ENCODE results near the gene FAM184A. TPM values are rescaled to one million over a fixed set of nuclear protein-coding genes. Genes with fewer than 3 reads are reported as not detected.

FAM184A gene
- total and polyA plus RNA-seq, 2 experiments from 2014 or later = 13.7 to 18.6 TPM

DNA sequence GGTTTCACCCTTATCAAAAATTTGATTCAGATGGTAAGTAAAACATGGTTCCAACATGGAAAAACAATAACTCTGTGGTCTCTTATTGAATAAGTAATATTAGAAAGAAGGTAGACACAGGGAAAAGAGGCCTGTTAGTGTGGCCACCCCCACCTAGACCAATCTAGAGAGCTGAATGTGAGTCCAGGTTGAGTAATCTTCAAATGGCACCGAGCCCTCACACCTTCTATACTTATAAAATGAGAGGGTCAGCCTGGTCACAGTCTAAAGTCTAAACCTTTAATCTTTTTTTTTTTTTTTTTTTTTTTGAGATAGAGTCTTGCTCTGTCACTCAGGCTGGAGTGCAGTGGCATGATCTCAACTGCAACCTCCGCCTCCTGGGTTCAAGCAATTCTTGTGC, 6.9 kb downstream of the FAM184A start:
- no peaks in the 10 kb centered on the region for H3K9me2 ChIP-seq (ENCODE audit: insufficient read depth)
- no peak for ATAC-seq
- no peaks in the 10 kb centered on the region for H3K27me3 Mint-ChIP-seq (ENCODE audit: insufficient read depth, low read depth, poor library complexity)

More for the DNA sequence above, 6.9 kb downstream of the FAM184A start:
- H2AFZ ChIP-seq = no peak overlapping the region
- H3F3A ChIP-seq (replicated peaks; ENCODE audit: low read depth) = no peaks in the 10 kb centered on the region
- H3K9me3 Mint-ChIP-seq = no peaks in the 10 kb centered on the region
- H3K4me3 ChIP-seq = no peak overlapping the region
- peaks cover under 1% of the 10 kb centered on the region; the same call in 1 of the 2 replicates for H3K27me3 ChIP-seq (ENCODE audit: insufficient read depth)
- no peaks in the 10 kb centered on the region for H3K36me3 ChIP-seq (ENCODE audit: insufficient read depth)
- no peak overlapping the region for H3K27ac ChIP-seq (ENCODE audit: low read depth)
- no peak for TF ChIP-seq ZNF331 (CRISPR knock-in tag; IDR thresholded peaks at IDR 0.05; ENCODE audit: low read depth)
- TF ChIP-seq CTCF (conservative IDR thresholded peaks at IDR 0.05; ENCODE audit: low read depth in 2 of 2) = no peak
- TF ChIP-seq EZH2 (IDR thresholded peaks at IDR 0.05; ENCODE audit: low read depth, unreplicated experiment) = no peak
- no peak for TF ChIP-seq CREB1 (CRISPR knock-in tag; IDR thresholded peaks at IDR 0.05; ENCODE audit: low read depth)
- TF ChIP-seq, protein P1, sequence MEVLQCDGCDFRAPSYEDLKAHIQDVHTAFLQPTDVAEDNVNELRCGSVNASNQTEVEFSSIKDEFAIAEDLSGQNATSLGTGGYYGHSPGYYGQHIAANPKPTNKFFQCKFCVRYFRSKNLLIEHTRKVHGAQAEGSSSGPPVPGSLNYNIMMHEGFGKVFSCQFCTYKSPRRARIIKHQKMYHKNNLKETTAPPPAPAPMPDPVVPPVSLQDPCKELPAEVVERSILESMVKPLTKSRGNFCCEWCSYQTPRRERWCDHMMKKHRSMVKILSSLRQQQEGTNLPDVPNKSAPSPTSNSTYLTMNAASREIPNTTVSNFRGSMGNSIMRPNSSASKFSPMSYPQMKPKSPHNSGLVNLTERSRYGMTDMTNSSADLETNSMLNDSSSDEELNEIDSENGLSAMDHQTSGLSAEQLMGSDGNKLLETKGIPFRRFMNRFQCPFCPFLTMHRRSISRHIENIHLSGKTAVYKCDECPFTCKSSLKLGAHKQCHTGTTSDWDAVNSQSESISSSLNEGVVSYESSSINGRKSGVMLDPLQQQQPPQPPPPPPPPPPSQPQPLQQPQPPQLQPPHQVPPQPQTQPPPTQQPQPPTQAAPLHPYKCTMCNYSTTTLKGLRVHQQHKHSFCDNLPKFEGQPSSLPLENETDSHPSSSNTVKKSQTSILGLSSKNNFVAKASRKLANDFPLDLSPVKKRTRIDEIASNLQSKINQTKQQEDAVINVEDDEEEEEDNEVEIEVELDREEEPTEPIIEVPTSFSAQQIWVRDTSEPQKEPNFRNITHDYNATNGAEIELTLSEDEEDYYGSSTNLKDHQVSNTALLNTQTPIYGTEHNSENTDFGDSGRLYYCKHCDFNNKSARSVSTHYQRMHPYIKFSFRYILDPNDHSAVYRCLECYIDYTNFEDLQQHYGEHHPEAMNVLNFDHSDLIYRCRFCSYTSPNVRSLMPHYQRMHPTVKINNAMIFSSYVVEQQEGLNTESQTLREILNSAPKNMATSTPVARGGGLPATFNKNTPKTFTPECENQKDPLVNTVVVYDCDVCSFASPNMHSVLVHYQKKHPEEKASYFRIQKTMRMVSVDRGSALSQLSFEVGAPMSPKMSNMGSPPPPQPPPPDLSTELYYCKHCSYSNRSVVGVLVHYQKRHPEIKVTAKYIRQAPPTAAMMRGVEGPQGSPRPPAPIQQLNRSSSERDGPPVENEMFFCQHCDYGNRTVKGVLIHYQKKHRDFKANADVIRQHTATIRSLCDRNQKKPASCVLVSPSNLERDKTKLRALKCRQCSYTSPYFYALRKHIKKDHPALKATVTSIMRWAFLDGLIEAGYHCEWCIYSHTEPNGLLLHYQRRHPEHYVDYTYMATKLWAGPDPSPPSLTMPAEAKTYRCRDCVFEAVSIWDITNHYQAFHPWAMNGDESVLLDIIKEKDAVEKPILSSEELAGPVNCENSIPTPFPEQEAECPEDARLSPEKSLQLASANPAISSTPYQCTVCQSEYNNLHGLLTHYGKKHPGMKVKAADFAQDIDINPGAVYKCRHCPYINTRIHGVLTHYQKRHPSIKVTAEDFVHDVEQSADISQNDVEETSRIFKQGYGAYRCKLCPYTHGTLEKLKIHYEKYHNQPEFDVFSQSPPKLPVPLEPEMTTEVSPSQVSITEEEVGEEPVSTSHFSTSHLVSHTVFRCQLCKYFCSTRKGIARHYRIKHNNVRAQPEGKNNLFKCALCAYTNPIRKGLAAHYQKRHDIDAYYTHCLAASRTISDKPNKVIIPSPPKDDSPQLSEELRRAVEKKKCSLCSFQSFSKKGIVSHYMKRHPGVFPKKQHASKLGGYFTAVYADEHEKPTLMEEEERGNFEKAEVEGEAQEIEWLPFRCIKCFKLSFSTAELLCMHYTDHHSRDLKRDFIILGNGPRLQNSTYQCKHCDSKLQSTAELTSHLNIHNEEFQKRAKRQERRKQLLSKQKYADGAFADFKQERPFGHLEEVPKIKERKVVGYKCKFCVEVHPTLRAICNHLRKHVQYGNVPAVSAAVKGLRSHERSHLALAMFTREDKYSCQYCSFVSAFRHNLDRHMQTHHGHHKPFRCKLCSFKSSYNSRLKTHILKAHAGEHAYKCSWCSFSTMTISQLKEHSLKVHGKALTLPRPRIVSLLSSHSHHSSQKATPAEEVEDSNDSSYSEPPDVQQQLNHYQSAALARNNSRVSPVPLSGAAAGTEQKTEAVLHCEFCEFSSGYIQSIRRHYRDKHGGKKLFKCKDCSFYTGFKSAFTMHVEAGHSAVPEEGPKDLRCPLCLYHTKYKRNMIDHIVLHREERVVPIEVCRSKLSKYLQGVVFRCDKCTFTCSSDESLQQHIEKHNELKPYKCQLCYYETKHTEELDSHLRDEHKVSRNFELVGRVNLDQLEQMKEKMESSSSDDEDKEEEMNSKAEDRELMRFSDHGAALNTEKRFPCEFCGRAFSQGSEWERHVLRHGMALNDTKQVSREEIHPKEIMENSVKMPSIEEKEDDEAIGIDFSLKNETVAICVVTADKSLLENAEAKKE (CRISPR knock-in tag; IDR thresholded peaks at IDR 0.05) = no peak
- no peak overlapping the region for H3K4me3 Mint-ChIP-seq
- 0 out of 2 replicates have a peak, but pooled peaks cover under 1% of the 10 kb centered on the region for H3K4me1 ChIP-seq (ENCODE audit: insufficient read depth)
- 0 out of 2 replicates have a peak, but pooled peaks cover 5% of the 10 kb centered on the region for H4K20me1 ChIP-seq (replicated peaks; ENCODE audit: insufficient read depth)
- no peaks in the 10 kb centered on the region for H3K36me3 Mint-ChIP-seq (ENCODE audit: low read depth)
- H3K27ac Mint-ChIP-seq = no peak overlapping the region
- no peak overlapping the region for H3K4me2 ChIP-seq
- H3K4me1 Mint-ChIP-seq = peaks cover 16% of the 10 kb centered on the region
- no peak for DNase-seq (ENCODE audit: low spot score)
- H3K79me2 ChIP-seq (replicated peaks; ENCODE audit: insufficient read depth) = 0 out of 2 replicates have a peak, but pooled peaks cover 3% of the 10 kb centered on the region

Data from GM23338 (cell line).